DMS53 treated with DMSO at 0.1 percent for 48 hours (cell line): ENCODE results near the gene RGS4.

ENCODE experiments used
- DNase-seq: peaks from one replicate; lab custom pipeline; 2025; ENCODE audit not compliant: unreplicated experiment; lab: John Stamatoyannopoulos, UW

RGS4 gene

GRCh38 chr1:163094589-163094988 lies 25.4 kb downstream of the RGS4 start:
- no peak for DNase-seq

GRCh38 chr1:163095213-163095612 lies 26.1 kb downstream of the RGS4 start:
- no peak for DNase-seq

GRCh38 chr1:163102590-163102989 lies 33.4 kb downstream of the RGS4 start:
- DNase-seq: no peak

- DNase-seq: no peak
Observed at GRCh38 chr1:163104385-163105099, 35.4 kb downstream of the RGS4 start.

GRCh38 chr1:163106364-163106987 lies 37.3 kb downstream of the RGS4 start:
- DNase-seq: no peak

- DNase-seq: no peak
Observed at GRCh38 chr1:163107655-163108054, 38.5 kb downstream of the RGS4 start.

GRCh38 chr1:163115887-163116286 lies 46.7 kb downstream of the RGS4 start:
- no peak for DNase-seq

- no peak for DNase-seq
Observed at GRCh38 chr1:163119707-163120106, 50.5 kb downstream of the RGS4 start.

- no peak for DNase-seq
Observed at GRCh38 chr1:163120372-163120771, 51.2 kb downstream of the RGS4 start.

GRCh38 chr1:163124812-163125211 lies 55.7 kb downstream of the RGS4 start:
- DNase-seq: no peak
